ENCODE measurements around the gene PSMG3. TPM values are rescaled to one million over a fixed set of nuclear protein-coding genes. Genes with fewer than 3 reads are reported as not detected.

PSMG3 gene
- total and polyA plus RNA-seq, 2 donors (not counting 3 experiments of a cell fraction or from before 2014, with no cell fraction given), result 25.5 to 49.7 TPM

DNA sequence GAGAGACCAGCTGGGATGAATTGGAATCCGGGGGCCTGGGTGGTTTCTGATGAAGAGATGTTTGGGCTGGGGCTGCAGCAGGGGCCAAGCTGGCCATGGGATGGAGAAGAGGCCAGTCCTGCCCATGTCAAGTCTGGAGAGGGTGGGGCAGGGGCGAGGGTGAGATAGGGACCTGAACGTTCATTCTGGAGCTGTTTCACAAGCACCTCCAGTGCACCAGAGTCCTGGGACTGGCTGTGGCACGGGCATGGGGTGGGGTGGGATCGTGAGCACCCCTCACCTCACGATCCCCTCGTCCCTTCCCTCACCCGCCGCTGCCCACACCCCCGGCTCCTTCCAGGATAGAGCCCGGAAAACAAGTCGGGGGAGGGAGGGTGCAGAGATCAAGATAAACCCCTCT is 25.8 kb upstream of the PSMG3 start:
- intact Hi-C loops (cut with micrococcal nuclease), result no loop called here
- no peak for FAIRE-seq
- CTCF ChIA-PET, result interaction anchor here (0.9 kb wide), 1 partner anchor 17 kb away, joined by 4 read pairs; no protein-coding TSS in a partner anchor

More for the DNA sequence above, 25.8 kb upstream of the PSMG3 start:
- Histone ChIP-seq H3K9ac (replicated peaks; ENCODE audit: extremely low read depth, insufficient read depth, low read length) (no peak overlapping the region), H3K9me1 (replicated peaks; ENCODE audit: control insufficient read depth, extremely low read depth, insufficient read depth, low read length) (no peaks in the 10 kb centered on the region), H3K4me1 (ENCODE audit: control insufficient read depth, extremely low read depth, insufficient read depth, low read length) (no peaks in the 10 kb centered on the region), H3K79me2 (ENCODE audit: control insufficient read depth, insufficient read depth, low read length) (no peaks in the 10 kb centered on the region), H3K9me3 (replicated peaks; ENCODE audit: control insufficient read depth, insufficient read depth, low read length) (no peaks in the 10 kb centered on the region), H3K27me3 (ENCODE audit: control insufficient read depth in 2 of 2, insufficient read depth in 2 of 2, low read length in 2 of 2) (peaks cover 13% of the 10 kb centered on the region in 2 experiments), H3K4me3 (replicated peaks in 1 of 3; ENCODE audit: insufficient read depth in 1 of 3, low read depth in 1 of 3, low read length in 3 of 3) (no peak overlapping the region), H3K36me3 (ENCODE audit: control insufficient read depth in 2 of 2, extremely low read depth in 1 of 2, insufficient read depth in 2 of 2, low read length in 2 of 2) (no peaks in the 10 kb centered on the region), H3K27ac (ENCODE audit: insufficient read depth, low read depth, low read length) (no peak overlapping the region), H2AFZ (ENCODE audit: low read depth, low read length) (no peak overlapping the region), H4K20me1 (replicated peaks; ENCODE audit: control insufficient read depth, extremely low read depth, insufficient read depth, low read length) (no peaks in the 10 kb centered on the region), H3K4me2 (ENCODE audit: insufficient read depth, low read length) (no peak overlapping the region)
- POLR2A ChIA-PET, result no interaction called here
- DNase-seq (ENCODE audit: low read depth, low spot score), result no peak
- TF ChIP-seq, protein P1, sequence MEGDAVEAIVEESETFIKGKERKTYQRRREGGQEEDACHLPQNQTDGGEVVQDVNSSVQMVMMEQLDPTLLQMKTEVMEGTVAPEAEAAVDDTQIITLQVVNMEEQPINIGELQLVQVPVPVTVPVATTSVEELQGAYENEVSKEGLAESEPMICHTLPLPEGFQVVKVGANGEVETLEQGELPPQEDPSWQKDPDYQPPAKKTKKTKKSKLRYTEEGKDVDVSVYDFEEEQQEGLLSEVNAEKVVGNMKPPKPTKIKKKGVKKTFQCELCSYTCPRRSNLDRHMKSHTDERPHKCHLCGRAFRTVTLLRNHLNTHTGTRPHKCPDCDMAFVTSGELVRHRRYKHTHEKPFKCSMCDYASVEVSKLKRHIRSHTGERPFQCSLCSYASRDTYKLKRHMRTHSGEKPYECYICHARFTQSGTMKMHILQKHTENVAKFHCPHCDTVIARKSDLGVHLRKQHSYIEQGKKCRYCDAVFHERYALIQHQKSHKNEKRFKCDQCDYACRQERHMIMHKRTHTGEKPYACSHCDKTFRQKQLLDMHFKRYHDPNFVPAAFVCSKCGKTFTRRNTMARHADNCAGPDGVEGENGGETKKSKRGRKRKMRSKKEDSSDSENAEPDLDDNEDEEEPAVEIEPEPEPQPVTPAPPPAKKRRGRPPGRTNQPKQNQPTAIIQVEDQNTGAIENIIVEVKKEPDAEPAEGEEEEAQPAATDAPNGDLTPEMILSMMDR (IDR thresholded peaks at IDR 0.05; ENCODE audit: extremely low read depth in 1 of 2, insufficient read depth in 1 of 2, low read depth in 1 of 2, low read length in 2 of 2), result no peak
- TF ChIP-seq, protein P2, sequence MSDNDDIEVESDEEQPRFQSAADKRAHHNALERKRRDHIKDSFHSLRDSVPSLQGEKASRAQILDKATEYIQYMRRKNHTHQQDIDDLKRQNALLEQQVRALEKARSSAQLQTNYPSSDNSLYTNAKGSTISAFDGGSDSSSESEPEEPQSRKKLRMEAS (IDR thresholded peaks at IDR 0.05; ENCODE audit: insufficient read depth, insufficient read length), result no peak
- TF ChIP-seq JUN (IDR thresholded peaks at IDR 0.05; ENCODE audit: borderline replicate concordance, insufficient read depth, insufficient read length, low read depth), result no peak
- no peak for TF ChIP-seq MYC (IDR thresholded peaks at IDR 0.05; ENCODE audit: low read depth, low read length)
- TF ChIP-seq POLR2A (IDR thresholded peaks at IDR 0.05; ENCODE audit: low read depth, low read length), result no peak
- no peak for TF ChIP-seq GATA2 (IDR thresholded peaks at IDR 0.05; ENCODE audit: insufficient read depth, insufficient read length, low read depth, low read length)
- TF ChIP-seq POLR2AphosphoS5 (IDR thresholded peaks at IDR 0.05; ENCODE audit: insufficient read depth, low read depth, low read length), result no peak
- TF ChIP-seq EZH2 (IDR thresholded peaks at IDR 0.05; ENCODE audit: borderline replicate concordance, low read depth, low read length, severe bottlenecking), result no peak
- no peak for TF ChIP-seq FOS (IDR thresholded peaks at IDR 0.05; ENCODE audit: borderline replicate concordance, insufficient read depth, low read length)
- no TSS peak for BruUV-seq (replicated peaks)
- dilution Hi-C loops (cut with MboI; ENCODE audit: extremely low pct_ligation_motif_present, low sequenced_read_pairs), result no loop called here
